HCT116 (cell line): ENCODE measurements around the gene CNPY4. TPM values are rescaled to one million over a fixed set of nuclear protein-coding genes. Genes with fewer than 3 reads are reported as not detected.

Experiments
- ATAC-seq: fragments of 200-7000 bp; cut with Tn5 transposase; 2 replicates; pipeline ENCODE4 v1.9.1; 2020; ENCODE audit warnings: mild to moderate bottlenecking, moderate library complexity
- BruUV-seq: library from RNA; stranded (reverse); fragments of 400-500 nt; replicated peaks from 2 replicates; lab custom pipeline; 2021; lab: Mats Ljungman, UMichigan
- CTCF ChIA-PET: fragments of 300-600 bp; sonication (Branson Sonifier 250); formaldehyde crosslinking; loops from one replicate; lab custom pipeline; 2021; ENCODE audit warnings: antibody characterized with exemption; lab: Charles Lee
- POLR2A ChIA-PET: fragments of 300-600, 350-600 bp; sonication (Branson Sonifier 250); formaldehyde crosslinking; loops from one replicate; lab custom pipeline; 2021; ENCODE audit warnings: antibody characterized with exemption; lab: Charles Lee
- RAD21 ChIA-PET, 2 experiments: fragments of 300-600 bp; sonication (Branson Sonifier 250); formaldehyde crosslinking; loops; one replicate each; lab custom pipeline; 2023; ENCODE audit warnings: low total read pairs in 2 of 2; ENCODE audit not compliant: uncharacterized antibody in 2 of 2, unreplicated experiment in 2 of 2, low non-redundant PET in 1 of 2; lab: Charles Lee
- DNase-seq: peaks from one replicate; pipeline ENCODE4 v3.0.0-alpha.2; 2010; ENCODE audit warnings: low read depth, low spot score
- H2AFZ ChIP-seq: fragments of 200-600 bp; shearing (Covaris generic), sonication (generic); 2 replicates; pipeline ENCODE4 v1.6.1; 2017; ENCODE audit warnings: low read depth, mixed run types, mixed read lengths, antibody characterized with exemption, low read length; ENCODE audit not compliant: poor library complexity, severe bottlenecking
- H3K27ac ChIP-seq: 2 replicates; pipeline ENCODE4 v1.5.1; 2012; ENCODE audit warnings: low read depth, low read length
- H3K27me3 ChIP-seq: fragments of 200-600 bp; sonication (generic); 2 replicates; pipeline ENCODE4 v1.6.1; 2016; ENCODE audit warnings: mixed run types, low read length, mixed read lengths; ENCODE audit not compliant: insufficient read depth
- H3K36me3 ChIP-seq, 2 experiments: fragments of 200-500 bp in 1 of 2; fragments of 200-600 bp in 1 of 2; sonication (Bioruptor generic) in 1 of 2; sonication (generic) in 1 of 2; 2 replicates each; pipeline versions ENCODE4 v1.5.1 to v1.6.1; 2014 to 2016; ENCODE audit warnings: low read length in 2 of 2, inconsistent platforms in 1 of 2, mixed read lengths in 1 of 2, mixed run types in 1 of 2; ENCODE audit not compliant: insufficient read depth in 2 of 2, control insufficient read depth in 1 of 2
- H3K4me1 ChIP-seq, 2 experiments: fragments of 200-600 bp in 1 of 2; sonication (generic) in 1 of 2; 2 replicates each; pipeline versions ENCODE4 v1.5.1 to v1.6.1; 2012 to 2017; ENCODE audit warnings: low read length in 2 of 2, inconsistent platforms in 1 of 2, mild to moderate bottlenecking in 1 of 2, mixed read lengths in 1 of 2, mixed run types in 1 of 2, moderate library complexity in 1 of 2; ENCODE audit not compliant: insufficient read depth in 2 of 2, control insufficient read depth in 1 of 2
- H3K4me2 ChIP-seq: fragments of 200-600 bp; sonication (generic); 2 replicates; pipeline ENCODE4 v1.6.1; 2017; ENCODE audit warnings: mixed run types, low read length, mixed read lengths
- H3K4me3 ChIP-seq, 2 experiments: fragments of 200-600 bp in 1 of 2; sonication (generic) in 1 of 2; replicated peaks in 1 of 2; 2 replicates each; pipeline ENCODE4 v1.5.1; 2011 to 2016; ENCODE audit warnings: low read length in 2 of 2, control low read depth in 1 of 2, low read depth in 1 of 2, mild to moderate bottlenecking in 1 of 2, mixed read lengths in 1 of 2, mixed run types in 1 of 2
- H3K79me2 ChIP-seq: fragments of 200-600 bp; sonication (generic); 2 replicates; pipeline ENCODE4 v1.6.1; 2017; ENCODE audit warnings: mild to moderate bottlenecking, mixed run types, low read length, moderate library complexity, mixed read lengths; ENCODE audit not compliant: insufficient read depth
- H3K9ac ChIP-seq: fragments of 200-600 bp; sonication (generic); 2 replicates; pipeline ENCODE4 v1.6.1; 2016; ENCODE audit warnings: low read length, mixed read lengths
- H3K9me2 ChIP-seq: fragments of 200-600 bp; sonication (generic), shearing (Covaris generic); 2 replicates; pipeline ENCODE4 v1.6.1; 2017; ENCODE audit warnings: mixed run types, mild to moderate bottlenecking, moderate library complexity; ENCODE audit not compliant: insufficient read depth
- H3K9me3 ChIP-seq, 2 experiments: fragments of 200-500 bp in 1 of 2; fragments of 200-600 bp in 1 of 2; sonication (Bioruptor generic) in 1 of 2; sonication (generic) in 1 of 2; 2 replicates each; pipeline ENCODE4 v1.6.1; 2014 to 2017; ENCODE audit warnings: low read length in 2 of 2, mixed read lengths in 2 of 2, inconsistent platforms in 1 of 2, low read depth in 1 of 2, mild to moderate bottlenecking in 1 of 2, mixed run types in 1 of 2, moderate library complexity in 1 of 2; ENCODE audit not compliant: control insufficient read depth in 1 of 2, insufficient read depth in 1 of 2
- H4K20me1 ChIP-seq: fragments of 200-600 bp; sonication (generic), shearing (Covaris generic); 2 replicates; pipeline ENCODE4 v1.6.1; 2017; ENCODE audit warnings: mixed run types, mild to moderate bottlenecking, moderate library complexity; ENCODE audit not compliant: insufficient read depth
- ATF3 ChIP-seq: IDR thresholded peaks from 2 replicates; pipeline ENCODE4 v1.6.1; 2012
- CEBPB ChIP-seq: IDR thresholded peaks from 2 replicates; pipeline ENCODE4 v1.6.1; 2012; ENCODE audit warnings: low read depth
- CTCF ChIP-seq, 3 experiments: fragments of 200-600 bp in 1 of 3; sonication (generic) in 1 of 3; IDR thresholded peaks in 2 of 3; conservative IDR thresholded peaks in 1 of 3; 2 replicates each; pipeline ENCODE4 v1.5.1; 2012 to 2017; ENCODE audit warnings: low read depth in 2 of 3, low read length in 2 of 3, antibody characterized with exemption in 1 of 3, borderline replicate concordance in 1 of 3, control low read depth in 1 of 3, mild to moderate bottlenecking in 1 of 3, mixed read lengths in 1 of 3, mixed run types in 1 of 3, moderate library complexity in 1 of 3; ENCODE audit not compliant: insufficient read depth in 1 of 3
- ELF1 ChIP-seq: IDR thresholded peaks from 2 replicates; pipeline ENCODE4 v1.6.1; 2012; ENCODE audit warnings: low read depth, borderline replicate concordance
- SIN3A ChIP-seq: IDR thresholded peaks from 2 replicates; pipeline ENCODE4 v1.6.1; 2012; ENCODE audit warnings: low read depth
- intact Hi-C: fragments of 100-400 bp; cut with micrococcal nuclease; formaldehyde crosslinking; loops from 2 replicates; pipeline ENCODE4 v1.10.0; 2022
- total RNA-seq: library from RNA; stranded (reverse); gene quantifications from one replicate; pipeline ENCODE4 v1.2.1, GENCODE V29; 2021; ENCODE audit not compliant: unreplicated experiment

CNPY4 gene
- total RNA-seq, 1 experiment from 2014 or later: 2.6 TPM

DNA sequence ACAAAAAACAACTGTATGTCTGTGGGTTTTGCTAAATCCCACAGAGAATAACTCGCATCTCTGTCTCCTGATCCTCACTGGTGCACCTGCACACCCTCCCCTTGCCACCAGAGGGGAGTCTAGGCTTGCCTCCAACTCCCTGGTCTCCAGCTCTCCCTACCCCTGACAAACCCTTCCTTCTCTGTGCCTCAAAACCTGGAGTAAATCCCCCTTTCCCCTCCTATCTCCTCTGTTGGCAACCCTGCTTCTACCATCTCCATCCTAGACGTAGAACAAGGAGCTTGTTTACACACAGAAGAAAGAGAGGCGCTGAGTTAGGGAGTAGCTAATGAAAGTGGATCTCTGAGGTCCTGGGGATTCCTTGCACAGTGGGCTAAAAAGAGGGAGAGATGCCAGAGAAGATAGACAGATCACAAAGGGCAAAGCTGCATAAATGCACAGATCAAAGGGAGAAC, 13.3 kb downstream of the CNPY4 start:
- Histone ChIP-seq H3K9me2 (no peaks in the 10 kb centered on the region), H3K9me3 (no peaks in the 10 kb centered on the region), H3K9ac (no peak overlapping the region), H3K4me3 (no peak overlapping the region), H3K27ac (no peak overlapping the region)
- ChIA-PET RAD21 (interaction anchor here (0.7 to 1.6 kb wide), 3 partner anchors 84 to 296 kb away, joined by 3 to 7 read pairs (median 3); partner anchors contain the start of gene ZCWPW1 (in 1 of the 2)), POLR2A (no interaction called here), CTCF (interaction anchor here (0.5 to 3.7 kb wide), 15 partner anchors 10 to 682 kb away, joined by 3 to 47 read pairs (median 3); partner anchors contain the start of genes GPC2, LAMTOR4 and STAG3)
- no TSS peak for BruUV-seq
- ATAC-seq: peak; percentile 81
- TF ChIP-seq CTCF (IDR thresholded peaks at IDR 0.05 in 2 of 3, conservative IDR thresholded peaks at IDR 0.05 in 1 of 3; ENCODE audit: borderline replicate concordance in 1 of 3, insufficient read depth in 1 of 3, low read depth in 2 of 3, low read length in 2 of 3): peak in 2 of 3 experiments; percentile 93 to 98; a peak in 4 of 6 replicates
- no peak for TF ChIP-seq ELF1
- no peak for TF ChIP-seq ATF3
- TF ChIP-seq SIN3A: no peak
- no peak for TF ChIP-seq CEBPB
- TF ChIP-seq, all 23 proteins: peak for 1
- DNase-seq: no peak
- H3K36me3 ChIP-seq: no peaks in the 10 kb centered on the region
- intact Hi-C loops: loop anchor here (1.0 to 5.0 kb wide), 3 partner anchors 85 to 274 kb away; no protein-coding TSS in a partner anchor
- H4K20me1 ChIP-seq: no peaks in the 10 kb centered on the region
- H3K4me1 ChIP-seq: peaks cover 29 to 33% of the 10 kb centered on the region in 2 experiments
- H3K4me2 ChIP-seq: peak overlapping the region; percentile 6; the same call in 1 of the 2 replicates
- H2AFZ ChIP-seq: no peak overlapping the region
- no peaks in the 10 kb centered on the region for H3K27me3 ChIP-seq
- no peaks in the 10 kb centered on the region for H3K79me2 ChIP-seq
